CD4-positive, alpha-beta T cell treated with Interleukin-21 for 1 hour (primary cell): Measurements from ENCODE around the gene THAP3.

ENCODE experiments used
- DNase-seq: peaks from one replicate; pipeline ENCODE4 v3.0.0-alpha.2; 2020

THAP3 gene

DNA sequence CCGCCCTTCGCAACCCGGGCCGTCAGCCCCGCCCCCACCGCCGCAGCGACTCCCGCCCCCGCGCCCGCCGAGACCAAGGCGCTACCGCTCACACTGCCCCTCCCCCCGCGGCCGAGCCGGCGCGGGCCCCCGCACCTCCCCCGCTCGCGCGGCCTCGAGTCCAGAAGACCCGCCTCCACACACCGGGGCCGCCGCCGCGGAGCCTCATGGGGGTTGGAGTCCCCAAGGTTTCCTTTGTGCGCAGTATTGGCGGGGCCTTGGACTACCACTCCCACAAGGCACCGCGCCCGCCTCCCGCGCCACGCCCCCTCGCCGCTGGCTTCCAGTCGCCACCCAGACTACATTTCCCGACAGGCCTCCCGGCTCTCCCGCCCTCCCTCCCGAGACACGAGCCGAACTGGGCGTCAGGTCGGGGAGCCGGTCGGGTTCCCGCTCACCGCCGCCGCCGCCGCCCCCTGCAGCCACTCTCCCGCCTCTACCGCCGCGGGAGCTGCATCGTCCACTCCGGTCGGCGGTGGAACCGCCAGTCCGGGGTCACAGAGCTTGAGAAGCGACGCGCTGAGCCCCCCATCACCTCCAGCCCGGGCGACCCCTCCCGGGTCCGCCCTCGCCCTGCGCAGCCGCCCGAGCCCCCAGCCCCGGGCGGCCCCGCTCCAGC is 11.2 kb upstream of the THAP3 start, which contains the start of gene PHF13:
Gene PHF13, plus strand, starts transcription at position 371 of the 658 bp plus-strand sequence. CDS start 336 bp downstream, outside the sequence.
- DNase-seq, result peak; percentile 99

DNA sequence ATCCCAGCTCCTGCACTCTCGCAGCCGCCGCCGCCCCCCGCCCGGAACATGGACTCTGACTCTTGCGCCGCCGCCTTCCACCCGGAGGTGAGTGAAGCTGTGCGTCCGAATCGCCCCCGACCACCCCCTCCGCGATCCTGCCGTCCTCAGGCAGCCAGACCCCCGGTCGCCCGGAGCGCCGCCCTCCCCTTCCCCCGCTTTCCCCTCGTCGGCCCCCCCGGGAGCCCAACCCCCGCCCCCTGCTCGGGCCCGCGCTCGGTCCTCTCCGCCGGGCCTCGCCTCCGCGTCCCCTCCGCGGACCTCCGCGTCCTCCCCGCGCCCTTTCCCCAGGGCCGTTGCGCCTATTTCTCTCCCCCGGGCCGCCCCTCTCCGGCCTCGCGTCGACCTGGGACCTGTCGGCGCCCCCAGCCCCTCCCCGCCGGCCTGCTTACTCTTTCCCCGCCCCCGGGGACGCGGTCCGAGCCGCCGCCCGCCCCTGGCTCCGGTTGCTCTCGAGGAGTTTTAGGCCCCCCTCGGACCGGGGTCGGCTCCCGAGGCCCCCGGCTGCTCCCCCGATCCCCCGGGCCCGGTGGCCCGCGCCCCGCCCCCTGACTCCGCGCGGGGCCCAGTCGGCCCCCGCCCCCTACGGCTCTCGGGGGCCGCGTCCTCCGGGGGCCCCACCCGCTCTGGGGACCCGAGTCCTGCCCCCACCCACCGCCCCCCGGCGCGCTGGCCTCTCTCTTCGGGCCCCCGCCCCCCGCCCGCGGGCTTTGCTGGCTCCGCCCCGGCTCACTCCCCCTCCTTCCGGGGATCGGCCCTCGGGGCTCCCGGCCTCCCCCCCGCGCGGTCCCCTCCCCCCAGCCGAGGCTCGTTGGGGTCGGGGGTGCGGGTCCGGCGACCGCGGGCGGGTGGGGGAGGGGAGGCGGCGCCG is 10.4 kb upstream of the THAP3 start:
- peak; percentile 61 for DNase-seq

DNA sequence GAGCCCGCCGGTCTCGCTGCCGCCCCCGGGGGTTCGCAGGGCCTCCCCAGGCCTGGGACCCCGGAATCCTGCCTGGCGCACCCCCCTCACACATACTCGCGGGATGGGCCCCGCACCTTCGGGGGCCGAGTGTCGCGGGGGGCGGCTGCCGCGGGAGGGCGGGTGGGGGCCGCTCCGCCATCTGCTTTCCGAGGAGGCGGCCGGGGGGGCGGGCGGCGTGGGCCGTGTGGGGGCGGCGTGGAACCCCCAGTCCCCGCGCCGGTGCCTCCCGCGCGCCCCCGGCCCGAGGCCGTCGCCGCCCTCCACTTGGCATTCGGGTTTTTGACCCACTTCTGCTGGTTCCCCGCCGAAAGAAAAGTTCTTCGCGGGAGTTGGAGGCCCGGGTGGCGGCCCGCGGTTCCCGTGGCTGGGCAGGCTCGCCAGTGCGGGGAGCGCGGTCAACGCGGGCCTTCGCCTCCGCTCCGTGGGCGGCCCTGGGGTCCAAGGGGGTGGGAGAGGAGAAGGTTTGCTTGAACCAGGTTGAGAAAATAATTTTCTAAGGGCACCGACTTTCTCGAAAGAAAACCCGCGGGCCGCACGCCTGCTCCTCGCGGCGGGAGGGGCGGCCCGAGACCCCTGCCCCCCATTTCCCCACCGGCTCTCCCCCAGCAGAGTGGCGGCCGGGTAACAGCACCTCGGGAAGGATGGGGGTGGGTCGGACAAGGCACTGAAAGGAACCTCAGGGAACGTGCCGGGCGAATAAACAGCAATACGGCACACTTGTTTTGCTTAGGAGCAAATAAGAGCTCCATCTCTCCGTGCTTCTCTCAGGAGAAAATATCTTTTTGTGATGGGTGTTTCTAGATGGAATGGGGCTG is 9.5 kb upstream of the THAP3 start:
- DNase-seq, result peak; percentile 10

DNA sequence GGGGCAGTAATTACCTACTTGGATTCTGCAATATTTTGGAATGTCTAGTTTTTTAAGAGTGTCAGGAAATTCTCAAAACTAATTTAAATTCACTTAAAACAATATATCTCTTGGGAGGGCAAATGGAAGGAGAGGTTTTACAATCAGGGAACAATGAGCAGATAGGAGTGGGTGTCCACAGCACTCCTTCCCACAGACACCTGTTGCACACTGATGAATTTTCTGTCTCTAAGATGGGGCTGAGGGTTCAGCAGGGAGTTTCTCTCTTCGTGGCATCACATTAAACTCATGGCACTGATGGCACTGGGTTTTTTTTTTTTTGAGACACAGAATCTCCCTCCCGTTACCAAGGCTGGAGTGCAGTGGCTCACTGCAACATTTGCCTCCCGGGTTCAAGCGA is 5.6 kb upstream of the THAP3 start:
- DNase-seq, result no peak

DNA sequence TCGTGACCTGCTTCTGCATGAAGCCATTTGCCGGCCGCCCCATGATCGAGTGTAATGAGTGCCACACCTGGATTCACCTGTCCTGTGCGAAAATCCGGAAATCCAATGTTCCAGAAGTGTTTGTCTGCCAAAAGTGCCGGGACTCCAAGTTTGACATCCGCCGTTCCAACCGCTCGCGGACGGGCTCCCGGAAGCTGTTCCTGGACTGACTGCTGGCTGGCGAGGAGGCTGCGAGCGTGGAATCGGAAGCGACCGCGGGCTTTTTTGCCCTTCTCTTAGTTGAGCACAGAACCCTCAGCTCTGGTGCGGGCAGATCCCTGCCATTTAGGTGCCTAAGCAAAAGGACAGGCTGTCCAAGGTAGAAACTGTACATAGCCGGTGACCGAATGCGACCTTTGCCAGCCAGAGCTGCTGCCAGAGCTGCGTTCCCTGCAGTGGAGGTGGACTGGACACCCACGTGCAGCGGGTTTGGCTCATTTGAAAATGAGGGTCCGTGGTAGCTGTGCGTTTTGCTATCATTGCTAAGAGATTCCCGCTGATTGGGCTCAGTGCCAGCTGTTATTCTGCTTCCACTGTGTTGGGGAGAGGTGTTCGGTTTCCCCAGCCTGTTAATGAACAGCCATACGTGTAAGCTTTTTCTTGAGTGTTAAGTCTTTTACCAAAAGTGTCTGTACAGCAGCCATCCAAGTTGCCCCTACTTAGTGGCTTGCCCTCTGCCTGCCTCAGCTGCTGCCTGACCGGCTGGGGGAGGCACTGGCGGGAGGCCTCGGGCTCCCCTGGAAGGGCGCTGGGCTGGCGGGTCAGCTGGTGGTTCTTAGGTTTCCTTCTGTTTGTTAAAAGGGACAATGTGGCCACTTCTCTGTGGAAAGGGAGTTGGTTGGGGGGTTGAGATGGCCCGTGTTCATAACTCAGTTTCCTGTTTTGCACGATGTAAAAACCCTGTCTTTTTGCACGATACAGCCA is 3.0 kb upstream of the THAP3 start:
- no peak for DNase-seq

DNA sequence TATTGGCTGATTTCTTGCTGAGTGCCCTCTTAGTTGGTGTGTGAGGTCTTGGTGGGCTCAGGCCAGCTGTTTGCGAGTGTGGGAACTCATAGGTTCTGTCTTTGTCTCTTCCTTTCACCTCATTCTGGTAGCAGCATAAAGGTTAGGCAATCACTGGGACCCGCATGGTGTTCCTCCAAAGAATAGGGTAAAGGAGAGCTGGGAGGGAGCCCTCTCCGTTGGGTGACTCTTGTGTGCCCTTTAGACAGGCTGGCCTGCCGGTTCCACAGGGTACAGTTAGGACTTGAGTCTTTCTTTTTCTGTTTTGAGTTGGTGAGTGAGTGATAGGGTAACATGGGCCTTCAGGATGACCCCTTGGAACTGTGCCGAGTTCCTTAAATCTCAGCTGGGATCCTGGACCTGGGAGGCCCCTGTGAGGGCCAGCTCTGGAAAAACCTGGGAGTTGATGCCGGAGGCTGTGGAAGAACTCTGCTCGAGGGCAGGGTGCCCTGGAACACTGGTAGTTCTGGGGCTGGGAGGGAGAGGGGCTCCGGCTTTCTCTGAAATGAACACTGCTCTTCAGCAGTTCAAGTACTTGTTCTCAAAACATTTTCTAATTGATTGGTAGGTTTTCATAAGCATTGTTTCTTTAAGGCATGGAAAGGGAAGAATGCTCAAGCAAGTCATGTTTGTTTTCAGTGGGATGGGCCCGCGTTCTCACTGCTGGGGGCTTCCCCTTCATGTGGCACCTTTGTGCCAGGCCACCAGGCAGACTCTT is 2.1 kb upstream of the THAP3 start:
- no peak for DNase-seq

DNA sequence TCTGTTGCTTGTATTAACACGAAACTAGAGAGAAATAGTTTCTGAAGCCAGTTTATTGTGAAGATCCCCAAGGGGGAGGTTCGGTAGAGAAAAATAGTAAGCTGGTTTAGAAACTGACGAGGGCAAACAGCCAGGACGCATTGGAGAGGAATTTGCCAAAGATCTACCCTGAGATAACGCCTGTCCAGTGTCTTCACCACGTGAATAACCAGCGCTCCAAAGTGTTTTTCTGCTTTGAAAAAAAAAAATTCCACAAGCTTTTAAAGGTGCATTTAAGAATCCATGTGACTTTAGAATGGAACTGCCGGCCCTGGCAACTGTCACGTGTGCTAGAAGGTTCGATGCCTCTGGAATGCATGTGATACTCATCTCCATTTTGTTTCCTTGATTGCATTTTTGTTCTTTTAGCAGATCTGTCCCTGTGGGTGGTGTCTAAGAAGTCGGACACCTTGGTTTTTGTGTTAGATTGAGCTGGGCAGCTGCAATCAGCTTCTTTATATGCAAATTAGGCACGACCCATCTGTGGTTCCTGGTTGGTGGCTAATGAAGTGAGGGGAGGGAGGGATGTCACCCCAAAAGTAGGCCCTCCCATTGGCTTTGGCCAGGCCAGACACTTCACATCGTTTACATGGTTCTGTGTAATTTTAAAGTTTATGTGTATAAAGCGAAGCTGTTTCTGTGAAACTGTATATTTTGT is 1.3 kb upstream of the THAP3 start:
- DNase-seq, result no peak

DNA sequence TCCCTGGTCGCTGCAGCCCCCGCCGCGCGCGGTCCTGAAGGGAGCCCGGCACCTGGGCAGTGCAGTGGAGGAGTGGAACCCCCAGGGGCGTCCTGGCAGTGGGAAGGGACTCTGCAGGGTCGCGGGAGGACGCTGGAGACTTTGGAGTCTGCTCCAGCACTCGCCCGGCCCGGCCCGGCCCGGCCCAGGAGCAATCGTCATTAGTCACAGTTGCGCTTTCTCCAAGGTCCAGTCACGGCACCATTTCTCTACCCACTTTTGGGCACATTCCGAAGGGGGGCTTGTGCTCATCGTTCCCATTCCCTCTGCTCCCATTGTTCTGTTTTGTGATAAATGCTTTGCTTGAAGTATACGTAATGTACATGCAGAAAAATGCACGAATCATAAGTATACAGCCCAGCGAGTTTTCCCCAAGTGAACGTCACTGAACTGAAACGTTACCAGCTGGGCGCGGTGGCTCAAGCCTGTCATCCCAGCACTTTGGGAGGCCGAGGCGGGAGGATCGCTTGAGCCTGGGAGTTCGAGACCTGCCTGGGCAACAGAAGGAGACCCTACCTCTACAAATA is 999 bp downstream of the THAP3 start:
- DNase-seq, result no peak

DNA sequence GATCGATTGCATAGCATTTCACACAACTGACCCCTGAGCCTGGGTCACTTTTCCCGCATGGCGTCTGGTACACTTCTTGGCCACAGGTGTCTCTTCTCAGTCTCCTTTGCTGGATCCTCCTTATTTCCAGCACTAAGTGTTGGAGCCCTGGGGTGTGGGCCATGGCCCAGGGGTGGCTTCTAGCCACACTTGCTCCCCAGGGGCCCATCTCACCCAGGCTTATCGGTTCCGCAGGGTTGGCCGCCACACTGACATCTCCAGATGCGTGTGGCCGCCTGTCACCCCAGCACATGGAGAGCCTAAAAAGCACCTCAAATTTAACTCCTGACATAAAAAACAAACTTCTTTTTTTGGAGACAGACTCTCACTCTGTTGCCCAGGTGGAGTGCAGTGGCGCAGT is 2.4 kb downstream of the THAP3 start:
- no peak for DNase-seq

DNA sequence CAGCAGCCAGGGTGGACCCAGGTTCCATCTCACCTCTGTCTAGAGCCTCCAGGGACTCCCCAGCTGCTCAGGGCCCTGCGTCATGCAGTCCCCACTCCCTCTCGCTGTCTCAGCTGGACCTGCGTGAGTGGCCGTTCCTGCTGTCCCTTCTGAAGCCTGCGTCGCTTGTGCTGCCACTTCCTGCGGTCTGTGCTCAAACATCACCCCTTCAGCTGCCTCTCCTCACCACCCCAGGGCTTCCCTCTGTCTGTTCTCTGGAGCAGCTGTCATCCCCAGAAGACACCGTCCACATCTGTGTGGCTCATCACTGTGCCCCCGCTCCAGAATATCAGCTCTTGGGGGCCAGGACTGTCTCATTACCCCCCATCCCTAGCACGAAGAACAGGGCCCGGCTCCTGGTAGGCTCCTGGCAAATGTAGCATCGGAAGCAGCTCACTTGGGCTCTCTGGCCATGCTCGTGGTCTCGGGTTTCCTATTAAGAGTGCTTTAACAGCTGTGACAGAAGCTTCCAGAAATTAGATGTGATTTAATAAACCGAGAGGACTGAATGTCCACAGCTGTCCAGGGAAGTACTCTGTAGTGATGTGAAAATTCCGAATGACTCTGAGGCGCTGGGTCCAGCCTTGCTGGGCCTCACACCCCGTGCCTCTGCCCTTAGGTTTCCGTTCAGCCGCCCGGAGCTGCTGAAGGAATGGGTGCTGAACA is 3.3 kb downstream of the THAP3 start:
- no peak for DNase-seq

DNA sequence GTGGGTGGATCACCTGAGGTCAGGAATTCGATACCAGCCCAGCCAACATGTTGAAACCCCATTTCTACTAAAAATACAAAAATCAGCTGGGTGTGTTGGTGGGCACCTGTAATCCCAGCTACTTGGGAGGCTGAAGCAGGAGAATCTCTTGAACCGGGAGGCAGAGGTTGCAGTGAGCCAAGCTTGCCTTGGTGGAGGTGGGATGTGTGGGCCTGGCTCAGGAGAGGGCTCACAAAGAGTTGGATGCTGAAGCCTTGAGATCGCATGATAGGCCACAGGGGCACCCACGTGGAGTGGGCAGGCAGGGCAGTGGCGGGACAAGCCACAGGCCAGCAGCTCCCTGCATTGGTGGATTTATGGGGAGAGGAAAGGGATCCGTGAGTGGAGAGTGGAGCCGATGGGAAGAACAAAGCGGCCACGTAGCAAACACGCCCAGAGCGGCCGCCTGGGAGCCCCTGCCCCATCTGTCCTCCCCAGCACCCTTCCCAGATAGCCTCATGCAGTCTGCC is 4.4 kb downstream of the THAP3 start:
- no peak for DNase-seq

DNA sequence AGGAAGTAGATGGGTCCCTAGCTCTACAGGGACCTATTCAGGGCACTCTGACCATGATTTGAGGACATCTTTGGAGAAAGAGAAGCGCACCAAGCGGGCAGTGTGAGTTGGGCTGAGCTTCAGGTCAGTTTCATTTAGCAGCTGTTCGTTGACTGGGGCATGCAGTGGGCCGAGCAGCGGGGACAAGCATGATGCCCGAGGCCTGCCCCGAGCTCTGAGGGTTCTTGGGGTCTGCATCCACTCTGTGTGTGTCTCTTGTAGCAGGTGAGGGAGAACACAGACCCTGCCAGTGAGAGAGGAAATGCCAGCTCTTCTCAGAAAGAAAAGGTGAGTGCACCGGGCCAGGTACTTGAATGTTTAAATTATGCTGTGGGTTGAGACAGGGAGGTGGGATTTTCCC is 5.4 kb downstream of the THAP3 start:
- no peak for DNase-seq

DNA sequence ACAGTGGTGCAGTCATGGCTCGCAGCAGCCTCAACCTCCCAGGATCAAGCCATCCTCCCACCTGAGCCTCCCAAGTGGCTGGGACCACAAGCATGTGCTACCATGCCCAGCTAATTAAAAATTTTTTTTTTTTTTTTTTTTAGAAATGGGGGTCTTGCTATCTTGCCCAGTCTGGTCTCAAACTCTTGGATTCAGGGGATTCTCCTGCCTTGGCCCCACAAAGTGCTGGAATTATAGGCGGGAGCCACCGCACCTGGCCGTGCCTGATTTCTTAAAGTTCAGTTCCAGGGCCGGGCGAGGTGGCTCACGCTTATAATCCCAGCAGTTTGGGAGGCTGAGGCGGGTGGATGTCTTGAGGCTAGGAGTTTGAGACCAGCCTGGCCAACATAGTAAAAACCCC is 6.4 kb downstream of the THAP3 start:
- DNase-seq, result no peak

DNA sequence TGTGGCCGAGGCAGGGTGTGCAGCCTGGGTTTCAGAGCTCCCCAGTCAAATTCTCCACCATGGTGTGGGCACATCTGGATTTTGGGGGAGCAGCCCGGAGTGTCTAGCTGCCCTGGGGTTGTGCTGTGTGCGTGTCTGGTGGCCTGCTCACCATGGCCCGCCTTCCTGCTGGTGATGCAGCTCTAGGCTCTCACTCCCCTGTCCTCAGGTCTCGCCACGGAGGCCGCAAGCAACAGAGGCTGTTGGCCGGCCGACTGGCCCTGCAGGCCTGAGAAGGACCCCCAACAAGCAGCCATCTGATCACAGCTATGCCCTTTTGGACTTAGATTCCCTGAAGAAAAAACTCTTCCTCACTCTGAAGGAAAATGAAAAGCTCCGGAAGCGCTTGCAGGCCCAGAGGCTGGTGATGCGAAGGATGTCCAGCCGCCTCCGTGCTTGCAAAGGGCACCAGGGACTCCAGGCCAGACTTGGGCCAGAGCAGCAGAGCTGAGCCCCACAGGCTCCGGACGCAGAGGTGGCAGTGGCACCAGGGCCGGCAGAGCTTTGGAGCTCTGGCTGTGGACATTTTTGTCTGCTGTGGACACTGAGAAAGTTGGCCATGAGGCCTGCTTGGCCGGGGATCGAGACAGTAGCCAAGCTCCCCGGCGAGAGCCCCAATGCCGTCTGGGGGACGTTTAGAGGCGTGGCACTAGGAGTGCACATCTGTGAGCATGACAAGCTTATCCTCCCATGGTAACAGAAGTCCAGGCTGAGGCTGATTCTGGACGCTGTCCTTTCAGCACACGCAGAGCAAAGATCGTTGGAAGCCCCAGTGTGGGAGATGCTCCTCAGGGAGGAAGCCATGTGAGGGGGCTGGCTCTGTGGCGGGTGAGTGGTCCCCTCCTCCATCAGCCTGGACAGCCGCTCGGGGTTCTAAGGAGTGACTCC is 8.2 kb downstream of the THAP3 start:
- no peak for DNase-seq

DNA sequence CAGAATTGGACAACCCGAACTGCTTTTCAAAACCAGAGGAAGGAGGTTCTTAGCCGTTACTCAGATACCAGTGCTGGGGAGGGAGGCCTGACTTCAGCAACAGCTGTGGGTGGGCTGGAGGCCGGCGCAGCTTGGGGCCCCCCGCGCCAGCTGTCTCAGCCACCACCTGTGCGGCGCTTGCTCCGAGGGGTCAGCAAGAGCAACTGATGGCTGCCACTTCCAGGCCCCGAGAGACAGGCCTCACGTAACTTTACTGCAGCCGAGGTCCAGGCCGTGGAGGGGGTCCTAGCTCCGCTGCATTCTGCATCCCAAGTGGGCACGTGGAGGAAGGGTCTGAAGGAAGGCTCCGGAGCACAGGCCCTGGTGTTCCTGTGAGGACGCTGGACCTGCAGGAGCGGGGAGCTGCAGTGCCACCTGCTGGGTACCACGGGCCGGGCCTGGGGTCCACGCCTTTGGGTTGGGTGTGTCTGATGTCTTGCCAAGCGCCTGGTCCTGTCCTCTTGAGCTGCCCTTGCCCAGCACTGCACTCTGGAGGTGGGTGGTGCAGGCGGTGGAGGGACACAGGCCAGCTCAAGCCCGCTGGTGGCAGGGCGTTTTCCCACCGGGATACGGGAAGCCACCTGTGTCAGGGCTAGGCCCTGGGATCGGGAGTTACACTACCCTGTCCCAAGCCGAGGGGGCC is 9.8 kb downstream of the THAP3 start:
- DNase-seq, result peak; percentile 45

DNA sequence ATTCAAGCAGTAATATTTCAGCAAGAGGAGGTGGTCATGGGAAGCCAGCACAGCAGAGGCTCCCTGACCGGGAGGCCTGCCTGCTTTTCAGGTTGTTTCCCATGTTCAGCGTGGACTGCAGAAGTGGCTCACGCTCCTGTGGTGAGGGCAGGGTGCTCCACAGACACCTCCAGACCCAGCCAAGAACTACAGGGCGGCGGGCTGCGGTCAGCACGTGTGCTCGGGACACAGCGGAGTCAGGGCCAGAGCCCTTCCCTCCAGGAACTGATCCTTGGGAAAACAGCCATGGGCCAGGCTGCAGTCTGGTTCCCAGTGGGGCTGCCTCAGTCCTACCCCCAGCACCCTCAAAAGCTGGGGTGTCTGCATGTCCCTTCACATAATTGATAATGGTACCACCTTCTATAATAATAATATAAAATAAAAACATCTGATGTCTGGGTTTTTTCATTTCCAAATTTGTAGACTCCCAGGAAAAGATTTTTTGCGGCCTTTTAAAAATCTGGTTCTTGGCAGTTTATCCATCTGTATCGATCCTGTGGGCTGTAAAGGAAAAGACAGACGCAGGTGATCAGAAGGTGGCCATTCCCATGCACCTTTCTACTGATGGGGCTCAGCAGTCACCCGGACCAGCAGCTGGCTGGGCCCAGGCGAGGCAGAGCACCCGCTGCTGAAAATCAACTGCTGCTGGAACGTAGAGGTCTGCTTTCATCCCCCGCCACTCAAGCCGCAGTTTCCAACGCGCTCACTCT is 10.7 kb downstream of the THAP3 start:
- no peak for DNase-seq
